ENCODE measurements around the gene FILIP1L.

FILIP1L gene

DNA sequence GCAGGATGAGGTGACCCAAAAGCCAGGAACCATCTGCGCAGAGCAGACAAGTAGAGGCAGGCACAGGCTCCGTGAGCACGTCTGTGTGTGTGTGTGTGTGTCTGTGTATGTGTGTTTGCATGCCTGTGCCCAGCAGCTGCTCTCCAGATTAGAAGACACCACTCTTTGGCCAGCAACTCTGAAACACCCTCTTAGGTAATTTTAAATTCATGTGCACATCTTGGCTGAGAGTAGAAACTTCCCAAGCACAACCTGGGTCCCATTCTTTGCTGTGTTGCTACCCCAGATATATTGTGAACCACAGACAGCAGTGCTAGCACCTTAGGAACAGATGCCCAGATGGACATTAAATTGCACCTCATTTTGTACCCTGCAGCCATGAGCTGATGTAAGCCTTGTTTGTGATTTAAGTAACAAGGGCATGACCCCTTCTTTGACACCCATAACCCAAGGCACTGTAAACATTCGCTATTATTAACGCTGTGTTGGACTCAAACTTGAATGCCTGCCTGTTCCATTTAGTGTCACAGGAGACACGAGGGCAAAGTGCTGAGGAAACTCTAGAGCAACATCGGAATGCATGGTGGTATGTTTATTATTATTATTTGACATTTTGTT is at the start of gene FILIP1L:
Gene FILIP1L, minus strand, starts transcription at position 89 of the 618 bp plus-strand sequence.
- no peak for DNase-seq (ENCODE audit: low read depth, low spot score)

DNA sequence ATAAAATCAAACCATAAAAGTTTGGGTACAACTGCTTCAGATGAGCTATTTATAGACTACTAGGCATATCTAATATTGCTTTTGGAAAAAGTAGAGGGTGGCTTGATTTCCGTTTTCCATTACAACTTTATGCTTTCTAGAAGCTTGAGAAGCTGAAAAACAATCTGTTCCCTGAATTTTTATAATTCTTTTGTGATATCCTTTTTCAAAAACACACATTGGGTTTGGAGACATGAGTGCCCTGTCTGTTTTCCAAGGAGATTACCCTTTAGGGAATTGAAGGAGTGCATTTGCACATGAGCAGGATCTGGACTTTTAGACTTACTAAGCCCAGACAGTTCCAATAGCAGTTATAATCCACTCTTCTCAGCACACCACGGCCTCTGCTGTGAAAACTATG is 49.5 kb upstream of the FILIP1L start:
- no peak for DNase-seq (ENCODE audit: low read depth, low spot score)

GRCh38 chr3:100160521-100160920 is 46.2 kb upstream of the FILIP1L start:
- no peak for DNase-seq (ENCODE audit: low read depth, low spot score)

DNA sequence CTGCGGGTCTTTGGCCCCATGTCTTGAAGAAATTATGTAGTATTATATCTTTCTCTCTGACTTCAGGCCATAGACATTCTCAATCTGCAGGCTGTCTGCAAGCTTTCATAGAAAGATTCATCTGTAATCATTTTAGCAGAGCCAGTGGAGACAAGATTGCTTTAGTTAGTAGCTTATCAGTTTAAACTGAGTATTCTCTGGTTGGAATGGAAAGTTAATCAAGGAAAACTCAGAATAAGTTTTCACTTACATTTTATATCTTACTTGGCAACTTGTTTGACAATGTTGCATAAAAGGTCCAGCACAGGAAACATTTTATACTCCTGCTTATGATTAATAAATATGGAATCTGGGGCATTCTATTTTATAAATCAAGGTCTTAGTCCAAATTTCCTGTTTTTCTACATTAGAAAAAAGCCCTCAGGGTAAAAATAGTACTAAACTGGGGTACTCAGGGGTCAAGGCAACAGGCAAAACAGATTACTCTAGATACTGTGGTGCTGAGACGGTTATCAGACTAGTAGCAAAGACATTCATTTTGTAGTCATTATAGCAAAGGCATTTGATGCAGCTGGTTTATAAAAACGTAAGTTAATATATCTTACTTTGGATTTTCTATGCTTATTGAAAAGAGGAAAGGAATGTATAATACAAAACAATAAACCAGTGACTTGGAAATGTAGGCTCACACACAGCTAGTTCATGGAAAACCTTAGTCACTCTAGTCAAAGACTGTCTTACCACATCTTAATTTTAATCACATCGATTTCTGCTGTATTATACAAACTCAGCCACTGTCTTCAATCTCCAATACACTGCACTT is 45.2 kb upstream of the FILIP1L start:
- no peak for DNase-seq (ENCODE audit: low read depth, low spot score)

DNA sequence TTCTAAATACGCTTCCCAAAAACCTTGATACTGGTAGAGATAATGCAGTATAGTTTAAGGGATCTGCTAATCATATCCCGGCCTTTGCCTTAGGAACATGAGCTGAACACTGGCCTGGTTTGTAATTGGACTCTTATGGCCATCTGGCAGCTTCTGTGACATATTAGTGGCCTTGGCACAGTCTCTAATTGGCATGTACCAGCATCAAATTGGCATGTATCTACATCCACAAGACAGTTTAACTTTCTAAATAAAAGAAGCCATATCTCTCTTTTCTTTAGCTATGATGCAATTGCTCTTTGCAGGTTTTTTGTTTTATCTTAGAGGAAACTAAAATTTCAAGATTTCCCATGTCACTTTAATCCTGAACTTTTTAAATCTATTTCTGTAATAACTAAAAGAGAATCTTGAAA is 44.6 kb upstream of the FILIP1L start:
- DNase-seq (ENCODE audit: low read depth, low spot score) = no peak

DNA sequence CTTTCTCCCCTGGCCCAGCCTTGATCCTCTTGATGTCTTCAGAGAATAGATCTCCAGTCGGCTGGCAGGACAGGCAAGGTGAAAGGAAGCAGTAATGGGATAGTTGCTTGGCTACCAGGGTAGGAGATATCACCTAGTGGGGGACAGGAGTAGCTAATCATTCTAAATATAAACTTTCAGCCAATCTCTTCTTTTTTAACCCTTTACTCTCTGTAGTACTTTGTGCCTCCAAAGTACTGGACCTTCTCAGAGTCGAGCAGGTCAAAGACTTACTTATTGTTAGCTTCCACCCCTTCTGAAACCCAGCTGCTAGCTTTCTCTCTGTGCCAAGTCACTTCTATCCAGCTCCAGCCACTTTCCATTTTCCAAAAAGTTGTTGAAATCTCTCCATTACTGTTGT is 43.4 kb upstream of the FILIP1L start:
- no peak for DNase-seq (ENCODE audit: low read depth, low spot score)

DNA sequence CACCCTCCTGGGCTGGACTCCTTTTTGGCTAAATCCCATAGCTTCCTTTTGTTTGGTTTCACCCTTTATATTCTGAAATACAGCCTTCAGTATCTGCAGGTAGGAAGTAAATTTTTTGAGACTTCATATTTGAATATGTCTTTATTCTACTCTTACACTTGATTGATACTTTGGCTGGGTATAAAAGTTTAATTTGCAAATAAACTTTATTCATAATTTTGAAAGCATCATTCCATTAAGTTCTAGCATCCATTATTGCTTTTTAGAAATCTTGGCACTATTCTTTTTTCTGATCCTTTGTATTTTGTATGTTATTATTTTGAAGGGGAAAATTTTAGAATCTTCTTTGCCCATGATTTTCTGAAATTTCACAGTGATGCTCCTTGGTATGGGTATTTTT is 41.3 kb upstream of the FILIP1L start:
- DNase-seq (ENCODE audit: low read depth, low spot score) = no peak

GRCh38 chr3:100155128-100155527 is 40.8 kb upstream of the FILIP1L start:
- no peak for DNase-seq (ENCODE audit: low read depth, low spot score)

DNA sequence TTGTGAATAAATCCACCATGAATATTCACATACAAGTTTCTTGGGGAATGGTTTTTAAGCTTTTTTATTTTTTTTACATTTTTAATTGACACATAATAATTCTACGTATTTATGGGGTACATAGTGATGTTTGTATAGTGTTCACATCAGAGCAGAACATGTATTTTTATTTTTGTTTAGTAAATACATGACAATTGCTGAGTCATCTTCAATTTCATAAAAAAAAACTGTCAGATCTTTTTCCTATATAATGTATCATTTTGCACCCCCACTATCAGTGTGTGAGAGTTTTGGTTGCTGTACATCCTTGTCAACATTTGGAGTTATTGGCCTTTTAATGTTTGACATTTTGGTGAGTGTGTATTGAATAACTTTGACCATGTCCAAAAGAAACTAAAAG is 39.9 kb upstream of the FILIP1L start:
- DNase-seq (ENCODE audit: low read depth, low spot score) = no peak

DNA sequence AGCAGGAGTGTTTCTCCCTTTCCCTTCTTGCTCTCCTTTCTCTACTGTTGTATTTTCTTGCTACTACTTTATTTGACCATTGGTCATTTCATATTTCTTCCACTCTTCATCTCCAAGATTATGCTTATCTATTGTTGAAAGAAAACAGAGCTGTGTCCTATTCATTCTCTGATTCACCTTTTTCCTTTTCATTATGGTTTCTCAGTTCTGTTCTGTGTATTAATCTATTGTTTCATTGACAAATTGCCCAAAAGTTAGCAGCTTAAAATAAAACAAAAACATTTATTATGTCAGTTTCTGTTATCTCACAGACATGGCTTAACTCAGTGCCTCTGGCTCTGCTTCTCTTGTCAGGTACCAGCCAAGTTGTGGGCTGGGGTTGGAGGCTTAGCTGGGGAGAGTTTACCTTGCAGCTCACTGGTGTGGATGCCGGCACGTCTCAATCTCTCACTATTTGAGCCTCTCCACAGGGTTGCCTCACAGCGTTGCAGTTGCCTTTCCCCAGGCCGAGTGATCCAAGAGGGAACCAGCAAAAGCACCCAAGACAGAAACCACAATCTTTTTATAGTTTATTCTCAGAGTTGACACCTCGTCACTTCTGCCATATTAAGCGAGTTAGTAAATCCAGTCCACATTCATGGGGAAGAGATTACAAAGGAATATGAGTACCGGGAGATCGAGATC is 36.9 kb upstream of the FILIP1L start:
- no peak for DNase-seq (ENCODE audit: low read depth, low spot score)

DNA sequence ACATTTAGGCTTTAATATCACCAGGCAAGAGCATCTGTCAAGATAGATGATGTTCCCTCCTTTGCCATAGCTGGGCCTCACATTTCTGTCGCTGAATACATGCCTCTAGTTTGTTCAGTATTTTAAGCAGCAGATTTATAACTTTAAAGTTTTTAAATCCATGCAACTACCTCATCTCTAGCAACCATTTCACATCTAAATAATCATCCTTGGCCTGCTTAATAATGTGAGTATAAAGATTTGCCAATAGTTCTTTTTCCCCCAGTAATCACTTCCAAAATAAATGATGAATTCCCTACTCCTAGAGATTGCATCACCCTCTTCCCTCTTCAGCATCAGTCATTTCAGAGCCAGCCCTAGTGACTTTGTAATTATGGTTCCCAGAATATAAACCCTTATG is 36.2 kb upstream of the FILIP1L start:
- no peak for DNase-seq (ENCODE audit: low read depth, low spot score)

DNA sequence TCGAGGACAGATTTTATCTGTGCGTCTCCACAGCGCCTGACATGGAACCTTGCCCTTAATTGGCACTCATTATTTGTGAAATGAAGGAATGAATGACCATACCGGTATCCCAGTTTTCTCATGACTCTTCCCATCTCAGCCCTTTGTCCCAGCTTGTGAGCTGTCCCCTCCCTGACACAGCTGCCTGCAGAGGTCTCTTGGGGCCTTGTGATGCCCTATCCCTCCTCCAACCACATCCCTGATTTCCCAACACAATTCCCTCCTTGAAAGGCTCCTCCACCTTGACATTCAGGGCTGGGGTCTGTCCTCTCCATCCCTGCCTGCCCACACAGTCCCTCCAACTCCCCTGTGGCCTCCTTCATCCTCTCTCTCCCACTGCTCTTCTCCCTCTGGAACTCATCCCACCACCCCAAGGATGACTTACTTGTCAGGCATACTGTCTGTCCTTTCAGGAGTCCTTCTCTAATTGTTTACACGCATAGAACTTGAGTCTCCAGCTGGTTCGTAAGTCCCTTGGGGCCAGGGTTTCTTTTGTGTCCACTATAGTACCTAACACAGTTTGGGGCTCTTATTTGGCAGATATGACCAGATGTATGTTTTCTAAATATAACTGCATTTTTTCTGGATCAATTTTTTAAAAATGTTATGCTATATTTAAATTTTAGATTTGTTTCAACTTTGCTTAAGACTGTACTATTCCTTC is 35.6 kb upstream of the FILIP1L start:
- no peak for DNase-seq (ENCODE audit: low read depth, low spot score)

DNA sequence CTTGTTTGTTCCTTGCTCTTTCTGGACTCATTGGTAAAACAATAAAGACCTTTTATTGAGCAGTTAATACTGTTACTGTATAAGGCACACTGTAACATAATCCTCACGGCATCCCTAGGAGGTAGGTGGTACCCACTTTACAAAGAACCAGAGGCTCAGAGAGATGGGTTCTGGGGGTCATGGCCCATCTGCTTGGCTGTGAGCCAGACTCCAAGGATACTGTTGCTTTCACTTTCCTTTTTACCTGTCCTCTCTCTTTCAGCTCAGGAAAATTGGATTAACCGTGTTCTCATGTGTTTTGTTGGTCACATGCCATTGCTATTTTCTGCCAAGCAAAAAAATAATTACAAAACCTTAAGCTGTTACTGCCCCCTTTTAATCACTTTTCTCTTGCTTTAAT is 34.8 kb upstream of the FILIP1L start:
- DNase-seq (ENCODE audit: low read depth, low spot score) = no peak

DNA sequence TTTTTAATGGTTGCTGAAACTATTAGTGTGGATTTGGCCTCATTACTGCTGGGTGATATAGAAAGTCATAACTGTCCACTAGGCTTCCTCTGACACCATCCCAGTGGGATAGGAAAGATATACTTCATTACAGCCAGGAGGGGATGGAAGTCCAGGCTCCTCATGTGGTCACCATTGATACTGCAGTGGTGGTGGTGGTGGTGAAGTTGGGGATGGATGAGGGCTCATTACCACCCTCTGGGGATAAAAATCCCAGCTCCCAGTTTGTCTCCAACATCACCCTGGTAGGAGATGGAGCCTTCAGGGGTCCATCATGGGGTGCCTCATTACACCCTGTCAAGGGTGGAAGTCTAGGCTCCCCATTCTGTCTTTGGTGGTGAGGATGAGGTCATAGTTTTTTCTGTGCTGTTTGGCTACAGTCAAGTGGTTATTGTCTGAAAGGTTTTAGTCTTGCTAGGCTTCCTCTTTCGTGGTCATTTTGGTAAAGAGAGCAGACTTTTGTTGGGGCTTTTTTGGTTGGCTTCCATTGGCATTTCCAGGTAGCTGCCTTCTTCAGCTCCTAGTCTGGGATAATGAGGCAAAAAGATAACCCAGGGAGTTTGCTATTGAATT is 30.1 kb upstream of the FILIP1L start:
- no peak for DNase-seq (ENCODE audit: low read depth, low spot score)

DNA sequence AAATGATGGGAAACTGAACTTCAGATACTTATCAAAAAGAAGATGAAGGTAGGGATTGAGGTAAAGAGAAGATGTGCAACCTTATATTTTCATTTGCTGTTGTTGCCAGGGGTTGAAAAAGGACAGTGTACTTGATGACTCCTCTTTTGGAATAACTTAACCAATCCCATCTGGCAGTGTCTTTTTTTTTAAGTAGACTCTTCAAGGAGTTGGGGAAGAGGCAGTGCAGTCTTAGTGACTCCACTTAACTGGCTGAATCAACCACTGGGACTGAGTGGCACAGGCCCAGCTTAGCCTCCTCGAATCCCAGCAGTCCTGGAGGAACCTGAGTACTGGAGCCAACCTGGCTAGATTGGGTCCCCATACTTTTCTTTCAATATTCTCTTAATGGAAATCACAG is 27.3 kb upstream of the FILIP1L start:
- DNase-seq (ENCODE audit: low read depth, low spot score) = no peak

DNA sequence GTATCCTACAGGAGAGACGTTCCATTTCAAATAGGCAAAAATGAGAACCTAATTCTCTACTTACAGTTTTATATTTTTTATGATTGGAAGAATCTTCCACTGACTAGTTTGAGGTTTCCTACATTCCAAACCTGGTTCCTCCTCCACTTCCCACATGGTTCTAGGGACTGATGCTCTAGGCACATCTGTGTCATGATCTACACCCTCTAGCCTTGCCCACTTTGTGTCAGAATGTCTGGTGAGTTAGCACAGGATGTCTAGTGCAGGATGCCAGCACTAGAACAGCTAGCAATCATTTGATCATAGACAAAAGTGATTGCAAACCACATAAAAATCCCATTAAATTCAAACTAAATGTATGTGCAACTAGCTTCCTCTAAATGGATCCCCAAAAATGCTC is 26.7 kb upstream of the FILIP1L start:
- no peak for DNase-seq (ENCODE audit: low read depth, low spot score)

- no peak for DNase-seq (ENCODE audit: low read depth, low spot score)
These were observed 22.6 kb upstream of the FILIP1L start for GRCh38 chr3:100136921-100137320.

DNA sequence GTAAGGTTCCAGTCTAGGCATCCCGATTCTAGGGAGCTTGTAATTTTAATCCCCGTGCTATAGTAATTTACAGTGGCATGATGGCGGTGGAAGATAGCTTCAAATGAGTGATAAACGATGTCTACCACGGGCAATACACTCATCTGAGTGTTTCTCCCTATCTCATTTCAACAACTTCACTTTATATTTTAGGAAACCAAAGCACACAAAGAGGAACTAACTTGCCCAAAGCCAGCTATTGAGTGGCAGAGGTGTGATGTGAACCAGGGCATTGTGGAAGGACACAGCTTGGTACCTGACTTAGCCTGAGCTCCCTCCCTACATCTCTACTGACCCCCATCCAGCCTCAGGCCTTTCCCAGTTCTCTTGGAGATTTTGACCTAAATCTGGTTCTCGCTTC is 16.9 kb upstream of the FILIP1L start:
- no peak for DNase-seq (ENCODE audit: low read depth, low spot score)

DNA sequence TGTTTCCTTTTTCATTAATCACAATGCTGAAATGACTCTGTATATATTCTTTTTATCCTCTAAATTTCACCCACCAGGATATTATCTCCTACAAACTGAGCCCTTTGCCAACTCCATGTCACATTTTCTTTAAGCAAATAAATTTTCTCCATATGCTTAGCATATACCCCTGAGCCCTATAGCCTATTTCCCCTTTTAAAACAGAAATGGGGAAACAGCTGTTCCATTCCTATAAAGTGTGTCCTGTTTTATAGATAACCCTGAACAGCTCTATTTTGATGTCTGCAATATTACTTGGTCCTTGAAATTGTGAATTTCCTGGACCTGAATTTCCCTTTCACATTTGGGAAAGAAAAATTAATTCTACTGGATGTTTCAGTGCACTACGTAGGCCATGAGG is 15.6 kb upstream of the FILIP1L start:
- DNase-seq (ENCODE audit: low read depth, low spot score) = no peak

GRCh38 chr3:100128565-100128964 is 14.3 kb upstream of the FILIP1L start:
- no peak for DNase-seq (ENCODE audit: low read depth, low spot score)

DNA sequence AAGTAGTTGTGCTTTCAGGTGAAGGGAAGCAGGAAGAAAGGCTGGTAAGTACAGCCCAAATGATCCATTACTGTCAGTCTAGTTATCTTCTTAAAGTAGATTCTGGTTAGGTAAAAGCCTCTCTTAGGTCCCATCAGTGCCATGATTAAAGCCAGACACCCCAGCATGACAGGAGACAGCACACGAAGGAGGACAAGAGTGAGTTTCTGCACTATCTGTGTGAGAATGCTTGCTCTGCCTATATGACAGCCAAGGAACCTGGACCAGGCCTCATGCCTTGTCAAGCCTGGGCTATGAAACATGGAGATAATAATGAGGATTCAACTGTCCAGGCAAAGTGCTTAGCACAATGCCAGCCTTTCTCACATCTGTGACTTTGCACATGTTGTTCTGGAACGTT is 13.5 kb upstream of the FILIP1L start:
- DNase-seq (ENCODE audit: low read depth, low spot score) = no peak
